ENCODE data around the gene CCSER2.
"Not testable (repeated sequence)": the region's sequence is repeated elsewhere in the genome, so short reads cannot be mapped to it uniquely, and the experiment has no call there.

The CCSER2 gene

DNA sequence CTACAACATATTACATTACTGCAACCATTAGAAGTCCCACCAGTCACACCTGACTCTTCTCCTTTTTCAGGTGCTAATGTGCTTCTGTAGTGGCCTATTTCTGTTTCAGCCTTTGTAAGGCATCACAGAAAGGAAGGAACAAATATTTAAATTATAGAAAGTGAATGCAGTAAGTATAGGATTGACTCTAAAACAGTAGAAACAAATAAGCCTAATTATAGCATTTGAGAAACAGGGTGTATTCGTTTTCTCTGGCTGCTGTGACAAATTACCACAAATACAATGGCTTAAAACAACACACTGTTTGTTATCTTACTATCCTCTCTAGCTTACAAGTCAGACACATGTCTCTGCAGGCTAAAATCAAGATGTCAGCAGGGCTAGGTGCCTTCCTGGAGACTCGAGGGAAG is 69.4 kb downstream of the CCSER2 start:
- no peak for DNase-seq

DNA sequence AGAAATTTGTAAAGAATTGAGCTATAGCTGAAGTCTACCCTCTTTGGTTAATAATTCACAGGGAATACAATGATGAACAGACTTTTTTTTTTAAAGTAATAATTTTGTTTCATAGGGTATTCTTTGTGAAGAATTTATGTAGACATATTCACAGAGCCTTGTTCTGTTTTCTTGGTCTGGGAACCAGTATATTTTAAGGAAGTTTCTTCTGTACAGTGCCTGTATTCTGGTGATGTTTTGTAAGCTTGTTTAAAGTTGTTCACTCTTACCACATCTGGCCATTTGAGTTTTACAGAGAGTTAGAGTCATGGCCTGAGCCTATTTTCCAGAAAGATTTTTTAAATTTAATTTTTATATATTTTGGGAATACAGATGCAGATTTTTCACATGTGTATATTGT is 70.3 kb downstream of the CCSER2 start:
- DNase-seq: no peak

DNA sequence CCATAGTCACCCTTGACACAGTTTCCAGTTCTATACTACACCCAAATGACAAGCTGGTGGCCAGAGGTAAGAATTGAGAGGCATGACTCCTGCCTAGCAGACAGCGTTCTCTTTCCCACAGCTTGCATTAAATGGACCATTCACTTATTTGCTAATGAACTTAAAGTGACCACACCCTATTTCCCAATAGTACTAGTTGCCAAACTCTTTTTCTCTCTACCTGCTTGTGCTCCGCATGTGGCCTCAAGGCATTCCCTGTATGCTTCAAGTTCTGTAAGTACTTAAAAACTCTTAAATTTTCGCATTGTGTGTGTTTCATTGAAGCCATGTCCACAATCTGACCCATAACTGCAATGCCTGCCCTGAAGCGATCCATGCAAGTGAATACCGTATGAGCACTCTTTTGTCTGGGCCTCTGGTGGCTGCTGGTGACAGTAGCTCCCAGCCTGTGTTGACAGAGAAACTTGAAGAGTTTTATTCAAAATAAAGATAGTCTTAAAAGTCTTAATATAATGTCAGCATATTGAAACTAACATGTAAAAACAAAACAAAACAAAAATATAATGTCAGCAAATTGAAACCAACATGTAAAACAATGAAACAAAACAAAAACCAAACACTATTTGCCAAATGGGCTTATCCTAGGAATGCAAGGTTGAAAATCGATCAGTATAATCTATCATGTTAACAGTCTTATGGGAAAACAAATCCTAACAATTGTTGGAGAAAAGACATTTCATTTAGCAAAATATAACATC is 73.6 kb downstream of the CCSER2 start:
- DNase-seq: no peak

DNA sequence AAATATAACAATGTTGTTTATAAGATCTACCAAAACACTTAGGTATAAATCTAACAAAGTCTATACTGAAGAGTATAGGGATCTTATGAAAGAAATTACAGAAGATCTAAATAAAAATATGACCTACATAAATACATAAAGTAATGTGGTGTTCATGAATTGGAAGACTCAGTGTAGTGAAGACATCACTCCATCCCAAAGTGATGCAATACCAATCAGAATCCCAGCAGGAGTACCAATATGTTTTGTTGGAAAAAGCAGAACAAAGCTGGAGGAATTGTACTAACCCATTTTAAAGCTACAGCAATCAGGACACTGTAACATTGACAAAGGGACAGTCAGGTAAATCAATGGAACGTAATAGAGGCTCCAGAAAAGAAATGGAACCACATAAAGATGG is 76.4 kb downstream of the CCSER2 start:
- no peak for DNase-seq

DNA sequence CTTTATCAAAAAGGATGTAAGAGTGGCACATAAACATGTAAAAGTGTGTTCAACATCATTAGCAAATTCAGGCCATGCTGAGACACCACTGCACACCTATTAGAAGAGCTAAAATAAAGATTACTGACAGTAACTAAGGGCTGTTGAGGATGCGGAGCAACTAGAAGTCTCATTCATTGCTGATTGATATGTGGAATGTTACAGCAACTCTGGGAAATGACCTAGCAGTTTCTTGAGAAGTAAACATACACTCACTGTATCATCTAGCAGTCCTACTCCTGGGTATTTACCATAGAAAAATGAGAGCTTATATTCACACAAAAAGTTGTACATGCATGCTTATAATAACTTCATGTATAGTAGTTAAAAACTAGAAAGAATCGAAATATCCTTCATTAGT is 77.3 kb downstream of the CCSER2 start:
- DNase-seq: no peak

DNA sequence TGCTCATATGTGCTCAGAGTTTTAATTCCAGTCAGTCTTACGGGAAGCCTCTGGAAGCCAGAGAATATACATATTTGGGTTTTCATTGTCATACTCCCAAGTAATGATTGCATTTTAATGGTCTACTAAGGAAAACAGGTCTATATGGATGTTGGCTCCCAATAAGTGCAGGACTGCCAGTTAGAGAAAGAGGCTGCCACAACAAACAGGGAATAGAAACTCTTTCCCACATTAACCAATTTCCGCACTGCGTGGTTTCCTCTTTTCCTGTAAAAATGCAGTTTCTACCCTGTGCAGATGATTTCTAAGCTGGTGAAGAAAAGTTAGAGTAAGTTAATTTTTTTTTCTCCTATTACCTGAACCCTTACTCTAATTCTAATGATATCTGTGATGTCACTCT is 78.2 kb downstream of the CCSER2 start:
- DNase-seq: no peak

DNA sequence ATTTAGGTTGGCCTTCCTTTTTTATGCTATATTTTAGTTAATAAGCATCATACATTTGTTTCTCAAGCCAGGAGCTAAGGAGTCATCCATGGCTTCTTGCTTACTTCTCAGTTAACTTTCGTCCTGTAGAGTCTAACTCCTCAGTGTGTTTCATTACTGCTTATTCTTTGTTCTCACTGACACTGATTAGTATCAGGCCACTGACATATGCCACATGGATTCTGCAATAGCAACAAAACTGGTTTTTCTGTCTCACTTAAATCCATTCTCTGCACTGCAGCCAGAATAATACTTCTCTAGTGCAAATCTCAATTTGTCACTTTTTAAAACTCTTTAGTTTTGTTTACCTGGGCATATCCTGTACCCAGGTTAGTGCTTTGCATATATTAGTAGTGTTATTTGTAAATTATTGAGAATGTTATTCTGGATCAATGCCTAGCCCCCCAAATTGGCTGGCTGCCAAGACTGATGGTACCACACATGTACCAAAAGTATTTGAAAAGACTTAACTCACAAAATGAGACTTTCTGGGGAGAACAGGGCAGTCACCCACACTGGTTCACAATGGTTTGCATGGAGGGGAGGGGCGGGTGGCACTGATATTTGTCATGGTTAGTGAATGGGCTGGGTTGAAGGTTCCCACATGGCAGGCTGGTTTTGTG is 79.1 kb downstream of the CCSER2 start:
- no peak for DNase-seq

DNA sequence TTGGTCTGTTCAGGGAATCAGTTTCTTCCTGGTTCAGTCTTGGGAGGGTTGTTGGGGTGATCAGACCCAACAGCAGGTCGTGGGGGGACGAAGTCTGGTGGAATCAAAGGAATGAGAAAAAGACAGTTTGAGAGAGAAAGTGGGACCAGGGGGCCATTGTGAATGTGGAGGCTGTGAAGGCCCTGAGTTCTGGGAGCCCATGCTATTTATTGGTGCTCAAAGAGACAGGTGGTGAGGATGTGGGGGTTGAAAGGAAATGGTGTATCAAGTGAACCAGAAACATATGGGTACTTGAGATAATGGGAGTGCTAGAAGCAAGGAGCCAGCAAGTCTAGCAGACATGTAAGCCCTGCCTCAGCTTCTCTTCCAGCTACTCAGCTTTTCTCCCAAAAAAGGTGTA is 84.1 kb downstream of the CCSER2 start:
- no peak for DNase-seq

DNA sequence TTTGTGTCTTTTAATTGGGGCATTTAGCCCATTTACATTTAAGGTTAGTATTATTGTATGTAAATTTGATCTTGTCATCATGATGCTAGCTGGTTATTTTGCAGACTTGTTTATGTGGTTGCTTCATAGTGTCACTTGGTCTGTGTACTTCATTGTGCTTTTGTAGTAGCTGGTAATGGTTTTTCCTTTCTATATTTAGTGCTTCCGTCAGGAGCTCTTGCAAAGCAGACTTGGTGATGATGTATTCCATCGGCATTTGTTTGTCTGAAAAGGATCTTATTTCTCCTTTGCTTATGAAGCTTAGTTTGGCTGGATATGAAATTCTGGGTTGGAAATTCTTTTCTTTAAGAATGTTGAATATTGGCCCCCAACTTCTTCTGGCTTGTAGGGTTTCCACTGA is 85.7 kb downstream of the CCSER2 start:
- DNase-seq: not testable (repeated sequence)

DNA sequence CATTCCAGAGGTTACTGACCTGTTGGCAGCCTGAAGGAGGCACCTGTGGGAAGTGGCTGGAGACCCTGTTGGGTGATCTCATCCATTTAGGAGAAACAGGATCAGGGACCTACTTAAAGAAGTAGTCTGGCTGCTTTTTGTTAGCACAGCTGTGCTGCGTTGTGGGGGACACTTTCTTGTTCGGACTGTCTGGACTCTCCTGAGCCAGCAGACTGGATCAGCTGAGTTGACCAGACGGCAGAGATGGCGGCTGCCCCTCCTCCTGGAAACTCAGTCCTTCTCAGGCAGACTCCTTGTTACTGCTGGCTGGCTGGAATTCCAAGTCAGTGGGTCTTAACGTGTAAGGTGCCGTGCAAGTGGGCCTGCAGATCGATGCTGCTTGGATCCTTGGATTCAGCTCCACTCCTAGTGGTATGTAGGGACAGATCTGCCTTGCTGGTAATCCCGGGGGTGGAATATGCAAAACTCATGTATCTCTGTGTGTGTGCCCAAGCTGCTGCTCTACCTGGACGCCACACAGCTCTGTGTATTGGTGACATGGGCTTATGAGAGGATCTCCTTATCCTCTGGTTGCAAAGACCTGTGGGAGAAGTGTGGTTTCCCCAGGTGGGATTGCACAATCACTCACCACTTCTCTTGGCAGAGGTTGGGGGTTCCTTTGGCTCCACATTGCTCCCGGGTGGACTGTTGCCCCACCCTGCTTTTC is 87.3 kb downstream of the CCSER2 start:
- DNase-seq: no peak

DNA sequence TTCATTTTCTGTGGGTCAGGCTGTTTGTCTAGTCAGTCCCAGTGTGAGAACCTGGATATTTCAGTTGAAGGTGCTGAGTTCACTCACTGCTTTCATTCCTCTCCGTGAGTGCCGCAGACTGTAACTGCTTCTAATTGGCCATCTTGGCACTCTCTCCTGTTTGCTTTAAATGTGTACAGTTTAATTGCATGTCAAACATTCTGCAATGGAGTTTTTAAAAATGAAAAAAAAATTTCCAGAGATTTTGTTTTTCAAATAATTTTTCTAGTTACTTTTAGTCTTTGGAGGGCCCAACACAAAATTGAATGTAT is 87.8 kb downstream of the CCSER2 start:
- no peak for DNase-seq

DNA sequence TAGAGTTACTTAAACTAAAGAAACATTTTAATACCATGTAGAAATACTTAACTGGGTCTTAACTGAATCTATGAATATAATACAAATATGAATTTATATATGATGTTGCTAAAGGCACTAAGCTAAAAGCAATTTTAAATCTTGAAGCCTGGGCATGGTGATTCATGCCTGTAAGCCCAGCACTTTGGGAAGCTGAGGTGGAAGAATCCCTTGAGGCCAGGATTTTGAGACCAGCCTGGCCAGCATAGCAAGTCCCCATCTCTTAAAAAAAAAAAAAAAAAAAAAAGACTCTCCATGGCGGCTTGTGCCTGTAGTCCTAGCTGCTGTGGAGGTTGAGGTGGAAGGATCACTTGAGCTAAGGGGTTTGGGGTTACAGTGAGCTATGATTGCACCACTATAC is 95.3 kb downstream of the CCSER2 start:
- DNase-seq: no peak

DNA sequence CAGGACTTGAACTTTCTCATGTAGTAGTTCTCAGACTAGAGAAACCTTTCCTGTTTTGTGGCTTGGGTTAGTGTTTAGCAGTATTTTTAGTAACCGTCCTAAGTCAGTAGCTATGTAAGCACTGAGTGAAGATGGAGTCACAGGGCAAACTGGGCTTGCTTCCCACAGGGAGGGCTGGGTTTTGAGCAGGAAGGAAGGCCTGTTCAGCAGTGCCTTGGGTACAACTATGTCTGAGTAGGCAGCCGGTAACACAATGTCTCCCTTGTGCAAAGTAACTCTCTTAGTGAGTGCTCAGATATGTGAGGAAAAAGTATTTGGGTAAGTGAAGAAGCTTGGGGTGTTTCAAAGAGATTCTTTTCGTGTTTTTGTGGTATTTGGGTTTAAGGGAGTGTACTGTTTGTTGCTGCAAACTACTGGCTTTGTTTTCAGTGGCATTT is 96.4 kb downstream of the CCSER2 start:
- no peak for DNase-seq

DNA sequence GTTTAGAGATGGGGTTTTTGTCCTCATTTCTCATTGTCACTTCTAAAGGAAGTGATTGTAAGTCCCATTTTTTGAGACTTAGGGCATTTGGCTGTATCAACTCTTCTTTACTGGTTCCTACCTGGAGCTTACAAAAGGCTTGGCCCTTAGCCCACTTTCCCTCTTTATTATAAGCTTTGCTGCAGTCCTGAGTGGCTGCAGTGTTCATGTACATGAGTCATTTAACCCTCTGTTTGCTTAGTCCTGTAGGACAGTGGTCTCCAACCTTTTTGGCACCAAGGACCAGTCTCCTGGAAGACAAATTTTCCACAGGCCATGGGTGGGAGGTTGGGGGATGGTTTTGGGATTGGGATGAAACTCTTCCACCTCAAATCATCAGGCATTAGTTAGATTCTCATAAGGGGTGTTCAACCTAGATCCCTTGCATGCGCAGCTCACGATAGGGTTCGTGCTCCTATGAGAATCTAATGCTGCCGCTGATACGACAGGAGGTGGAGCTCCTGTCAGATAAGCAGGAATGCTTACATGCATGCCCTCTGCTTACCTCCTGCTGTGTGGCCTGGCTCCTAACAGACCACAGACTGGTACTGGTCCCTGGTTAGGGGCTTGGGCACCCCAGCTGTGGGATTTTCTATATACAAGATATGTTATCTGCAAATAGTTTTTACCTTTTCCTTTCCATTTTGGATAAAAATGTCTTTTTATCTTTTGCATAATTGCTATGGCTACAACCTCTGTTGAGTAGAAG is 99.7 kb downstream of the CCSER2 start:
- DNase-seq: no peak

DNA sequence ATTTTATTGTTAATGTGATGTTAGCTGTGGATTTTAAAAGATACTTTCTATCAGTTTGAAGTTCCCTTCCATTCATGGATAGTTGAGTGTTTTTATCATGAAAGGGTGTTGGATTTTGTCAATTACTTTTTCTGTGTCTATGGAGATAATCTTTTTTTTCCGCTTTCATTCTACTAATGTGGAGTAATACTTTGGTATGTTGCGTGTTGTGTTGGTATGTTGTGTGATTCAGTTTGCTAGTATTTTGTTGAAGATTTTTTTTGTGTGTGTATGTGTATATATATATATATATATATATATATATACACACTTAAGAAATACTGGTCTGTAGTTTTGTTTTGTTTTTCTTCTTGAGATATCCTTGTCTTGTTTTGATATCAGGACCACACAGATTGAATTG is 100.3 kb downstream of the CCSER2 start:
- DNase-seq: no peak

DNA sequence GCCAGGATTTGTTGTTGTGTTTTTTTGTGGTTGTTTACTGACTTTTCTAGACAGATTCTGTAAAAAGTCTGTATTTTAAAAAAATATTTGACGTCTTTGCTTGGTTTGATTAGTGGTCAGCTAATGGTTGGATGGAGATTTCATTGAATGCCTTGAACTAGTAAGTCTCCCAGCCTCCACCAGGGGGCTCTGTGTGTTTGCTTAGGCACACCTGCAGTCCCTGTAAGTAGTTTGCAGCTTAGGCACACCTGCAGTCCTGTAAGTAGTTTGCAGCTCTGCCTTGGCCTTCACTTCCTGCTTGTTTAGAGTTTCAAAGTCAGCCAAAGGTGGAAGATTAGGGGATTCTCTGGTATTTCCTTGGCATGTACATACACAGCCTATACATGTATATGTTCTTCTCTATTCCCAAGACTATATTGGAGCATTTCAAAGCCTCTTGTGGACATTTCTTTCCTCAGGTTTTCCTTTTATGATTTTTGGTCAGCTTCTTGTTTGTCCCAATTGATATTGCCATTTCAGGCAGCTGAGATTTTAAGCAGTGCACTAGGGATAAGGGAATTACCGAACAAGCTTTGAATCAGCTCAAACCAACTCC is 101.6 kb downstream of the CCSER2 start:
- no peak for DNase-seq

DNA sequence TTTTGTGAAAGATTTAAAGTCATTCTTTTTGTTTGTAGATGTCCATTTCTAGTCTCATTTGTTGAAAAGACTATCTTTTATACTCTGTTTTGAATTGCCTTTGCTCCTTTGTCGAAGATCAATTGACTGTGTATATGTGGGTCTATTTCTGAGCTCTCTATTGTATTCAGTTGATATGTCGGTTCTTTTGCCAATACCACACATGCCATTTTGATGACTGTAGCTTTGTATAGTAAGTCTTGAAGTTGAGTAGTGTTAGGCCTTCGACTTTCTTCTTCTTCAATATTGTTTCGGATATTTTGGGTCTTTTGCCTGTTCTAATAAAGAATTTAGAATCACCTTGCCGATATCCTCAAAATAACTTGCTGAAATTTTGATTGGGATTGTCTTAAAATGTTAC is 104.5 kb downstream of the CCSER2 start:
- DNase-seq: no peak

DNA sequence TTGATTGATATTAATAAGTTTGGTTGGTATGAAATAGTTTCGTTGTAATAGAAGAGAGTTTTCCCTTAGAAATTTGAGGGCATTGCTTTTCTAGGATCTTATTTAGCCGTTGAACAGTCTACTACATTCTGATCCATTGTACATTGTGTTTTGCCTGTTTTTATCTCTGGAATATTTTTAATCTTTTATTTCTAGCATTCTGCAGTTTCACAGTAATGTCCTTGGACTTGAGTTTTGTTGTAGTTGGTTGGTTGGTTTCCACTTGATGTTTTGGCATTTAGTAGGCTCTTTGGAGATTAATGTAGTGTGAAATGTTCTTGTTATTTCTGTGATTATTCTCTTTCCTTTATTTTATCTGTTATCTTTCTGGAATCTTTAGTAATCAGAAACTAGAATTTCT is 112.4 kb downstream of the CCSER2 start:
- DNase-seq: no peak

DNA sequence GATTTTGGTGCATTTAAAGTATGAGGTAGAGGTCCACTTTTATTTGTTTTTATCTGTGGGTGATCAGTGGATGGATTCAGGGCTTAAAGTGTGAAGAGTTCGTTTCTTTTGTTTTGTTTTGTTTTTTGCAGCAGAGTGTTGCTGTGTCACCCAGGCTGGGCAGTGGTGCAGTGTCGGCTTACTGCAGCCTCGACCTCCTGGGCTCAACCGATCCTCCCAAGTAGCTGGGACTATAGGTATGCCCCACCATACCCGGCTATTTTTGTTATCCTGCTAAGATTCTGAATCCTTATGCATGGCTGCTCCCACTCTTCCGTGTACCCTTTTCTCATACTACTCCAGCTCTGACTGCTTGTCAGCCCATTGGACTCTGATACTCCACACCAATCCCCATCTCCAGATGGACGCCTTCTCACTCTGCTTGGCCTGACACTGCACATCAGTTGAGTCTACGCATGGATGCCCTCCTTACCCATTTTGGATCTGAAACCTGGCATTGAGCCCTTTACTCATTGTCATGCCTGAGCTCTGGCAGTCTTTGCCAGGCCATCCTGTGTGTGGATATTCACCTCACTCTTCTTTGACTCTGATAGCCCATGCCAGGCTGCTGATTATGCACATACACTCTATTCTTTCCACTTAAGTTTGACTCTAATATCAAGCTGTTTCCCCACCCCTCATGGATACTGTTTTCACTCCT is 119.5 kb downstream of the CCSER2 start:
- DNase-seq: no peak

DNA sequence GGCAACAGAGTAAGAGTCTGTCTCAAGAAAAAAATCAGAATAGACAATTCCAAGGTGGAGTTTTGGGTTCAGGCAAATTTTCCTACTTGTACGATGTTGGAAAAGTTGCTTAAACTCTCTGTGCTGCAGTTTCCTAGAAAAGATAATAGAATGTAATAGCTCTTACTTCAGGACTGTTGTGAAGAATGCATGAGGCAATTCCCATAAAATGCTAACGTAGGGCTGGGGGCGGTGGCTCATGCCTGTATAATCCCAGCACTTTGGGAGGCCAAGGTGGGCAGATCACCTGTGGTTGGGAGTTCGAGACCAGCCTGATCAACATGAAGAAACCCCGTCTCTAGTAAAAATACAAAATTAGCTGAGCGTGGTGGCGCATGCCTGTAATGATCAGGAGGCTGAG is 121.0 kb downstream of the CCSER2 start:
- not testable (repeated sequence) for DNase-seq

DNA sequence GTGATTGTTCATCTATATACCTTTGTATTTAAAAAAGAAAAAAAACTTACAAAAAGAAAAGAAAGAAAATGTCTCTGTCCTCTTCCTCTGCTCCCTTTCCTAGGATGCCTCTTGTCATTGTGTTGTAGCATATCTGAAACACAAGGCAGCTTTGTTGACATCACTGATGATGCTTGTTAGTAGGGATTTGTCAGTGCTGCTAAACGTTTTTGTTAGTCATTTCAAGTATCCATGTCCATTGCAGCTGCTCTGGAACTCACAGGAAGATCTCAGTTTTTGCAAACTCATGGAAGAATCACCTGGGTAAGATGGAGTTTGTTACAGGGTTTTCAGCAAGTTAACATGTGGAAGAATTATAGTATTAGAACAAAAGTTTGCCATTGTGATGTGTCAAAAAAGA is 123.6 kb downstream of the CCSER2 start:
- DNase-seq: no peak

DNA sequence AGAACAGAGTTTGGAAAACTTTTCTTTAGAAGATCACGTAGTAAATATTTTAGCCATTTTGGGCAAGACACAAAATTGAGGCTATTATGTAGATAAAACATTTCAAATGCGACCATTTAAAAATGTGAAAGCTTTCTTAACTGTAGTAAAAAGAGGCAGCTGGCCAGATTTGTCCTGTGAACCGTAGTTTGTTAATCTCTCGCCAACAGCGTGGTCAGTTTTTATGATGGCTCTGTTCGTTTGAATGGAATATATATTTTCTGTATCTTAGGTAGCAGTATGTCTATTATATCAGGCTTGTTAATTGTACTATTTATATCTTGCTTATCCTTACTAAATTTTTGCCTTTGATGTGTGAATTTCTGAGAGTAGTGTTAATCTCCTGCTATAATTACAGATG is 124.9 kb downstream of the CCSER2 start:
- DNase-seq: no peak

DNA sequence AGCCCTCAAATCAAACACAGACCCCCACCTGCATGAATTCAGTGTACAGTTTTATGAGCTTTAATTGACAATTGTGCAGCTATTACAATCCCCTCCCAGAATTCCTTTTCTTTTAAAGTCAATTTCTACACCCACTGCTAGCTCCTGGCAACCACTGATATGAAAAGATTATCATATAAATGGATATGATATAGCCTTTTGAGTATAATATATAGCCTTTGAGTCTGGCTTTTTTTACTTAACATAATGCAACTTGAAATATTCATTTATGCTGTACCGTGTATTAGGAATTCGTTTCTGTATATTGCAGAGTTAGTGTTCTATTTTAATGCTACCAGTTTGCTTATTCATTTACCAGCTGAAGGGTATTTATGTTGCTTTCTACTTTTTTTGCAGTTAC is 127.7 kb downstream of the CCSER2 start:
- DNase-seq: no peak

Data from NCI-H187 treated with DMSO at 0.1 percent for 48 hours (cell line).